HG03520 (cell line): Measurements from ENCODE around the gene DDX24.
"Not testable (repeated sequence)": the region's sequence is repeated elsewhere in the genome, so short reads cannot be mapped to it uniquely, and the experiment has no call there.

Experiments used
- ATAC-seq: cut with Tn5 transposase; IDR thresholded peaks from one replicate; pipeline ENCODE4 v1.9.1; 2021; ENCODE audit warnings: mild to moderate bottlenecking, moderate library complexity; ENCODE audit not compliant: unreplicated experiment

The DDX24 gene

DNA sequence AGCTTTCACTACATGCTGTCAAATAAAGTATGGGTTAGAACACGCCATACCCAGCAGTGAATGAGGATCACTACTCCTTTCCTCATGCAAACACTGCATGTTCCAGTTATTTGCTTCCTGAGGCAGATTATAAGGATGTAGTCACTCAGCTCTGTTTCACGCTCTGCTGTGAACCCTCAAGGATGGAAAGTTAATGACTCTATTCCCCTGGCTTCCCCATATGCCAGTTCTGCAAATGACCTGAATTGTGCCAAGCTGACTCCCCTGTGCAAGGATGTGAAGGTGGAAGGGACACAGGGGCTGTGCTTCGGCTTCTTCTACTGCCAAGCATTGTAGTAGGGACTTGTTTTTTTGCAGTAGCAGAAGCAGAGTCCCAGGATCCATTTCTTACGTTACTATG lies 6.9 kb upstream of the DDX24 start:
- ATAC-seq: no peak

DNA sequence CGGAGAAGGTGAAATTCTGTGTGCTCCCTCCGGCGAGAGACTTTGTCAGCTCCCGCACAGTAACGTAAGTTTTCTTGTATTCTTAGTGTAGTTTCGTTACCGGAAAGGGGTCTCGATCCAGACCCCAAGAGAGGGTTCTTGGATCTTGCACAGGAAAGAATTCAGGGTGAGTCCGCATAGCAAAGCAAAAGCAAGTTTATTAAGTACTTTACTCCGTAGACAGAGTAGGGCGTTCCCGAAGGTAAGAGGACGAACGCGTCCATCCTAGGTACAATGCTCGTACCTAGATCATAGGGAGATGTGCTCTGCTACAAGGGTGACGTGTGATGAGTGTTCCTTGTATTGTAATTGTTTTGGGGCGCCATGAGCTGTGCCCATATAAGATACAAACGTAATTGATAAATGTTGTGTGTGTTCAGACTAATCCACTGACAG lies 401 bp upstream of the DDX24 start:
- no peak for ATAC-seq

DNA sequence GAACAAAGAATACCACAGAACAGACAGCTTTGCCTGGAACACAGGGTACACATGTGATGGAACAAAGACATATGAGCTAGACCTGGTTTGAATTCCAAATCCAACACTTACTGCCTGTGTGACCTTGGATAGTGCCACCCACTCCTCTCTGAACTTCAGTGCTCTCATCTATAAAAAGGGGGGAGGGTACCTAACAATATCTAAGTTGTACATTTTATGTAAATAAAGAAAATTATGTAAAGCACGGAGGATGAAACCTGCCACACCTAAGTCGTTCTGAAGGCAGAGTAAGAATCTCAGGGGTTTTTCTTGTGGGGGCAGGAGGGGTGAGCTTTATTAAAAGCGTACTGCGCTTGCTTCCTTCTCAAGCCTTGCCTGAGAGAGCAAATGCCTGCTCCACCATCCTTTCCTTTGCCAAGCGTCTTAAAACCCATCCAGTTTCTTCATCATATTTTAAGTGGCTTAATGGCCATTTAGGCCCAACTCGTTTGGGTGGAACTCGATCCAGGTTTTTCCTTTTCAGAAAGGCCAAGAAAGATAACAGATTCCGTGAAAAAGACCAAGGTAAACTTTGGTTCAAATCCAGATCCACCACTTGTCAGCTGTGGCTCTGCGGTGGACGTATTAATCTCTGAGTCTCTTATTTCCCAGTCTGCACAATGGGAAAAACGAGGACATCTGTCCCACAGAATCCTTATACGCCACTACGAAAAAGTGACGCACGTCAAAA lies 946 bp downstream of the DDX24 start:
- ATAC-seq: no peak

GRCh38 chr14:94077823-94078222 lies 3.2 kb downstream of the DDX24 start:
- ATAC-seq: no peak

DNA sequence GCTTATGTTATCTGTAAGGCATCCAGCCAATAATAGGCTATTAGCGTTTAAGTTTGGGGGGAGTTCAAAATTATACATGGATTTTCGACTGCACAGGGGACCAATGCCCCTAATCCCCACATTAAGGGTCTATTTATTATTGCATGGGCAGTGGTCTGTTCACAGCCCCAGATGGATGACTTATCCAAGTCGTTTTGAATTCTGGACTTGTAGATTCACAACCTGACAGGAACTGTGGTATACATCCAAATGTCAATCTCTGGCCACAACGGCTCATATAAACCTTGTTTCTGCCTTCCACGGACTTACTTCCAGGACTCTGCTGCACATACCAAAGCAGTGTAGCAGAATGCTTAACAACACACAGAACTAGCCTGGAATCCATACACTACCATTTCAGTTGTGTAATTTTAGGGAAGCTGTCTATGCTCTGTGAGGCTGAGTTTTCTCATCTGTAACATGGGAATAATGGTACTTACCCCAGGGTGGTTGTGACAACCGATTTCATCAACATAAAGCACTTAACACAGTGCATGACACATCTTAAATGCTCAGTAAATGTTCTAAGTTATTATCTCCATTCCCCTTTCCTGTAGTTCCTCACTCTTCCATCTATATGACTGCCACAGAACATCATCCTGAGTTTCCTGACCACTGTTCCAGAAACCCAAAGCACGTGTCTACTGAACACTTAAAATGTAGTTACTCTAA lies 3.7 kb downstream of the DDX24 start:
- no peak for ATAC-seq

DNA sequence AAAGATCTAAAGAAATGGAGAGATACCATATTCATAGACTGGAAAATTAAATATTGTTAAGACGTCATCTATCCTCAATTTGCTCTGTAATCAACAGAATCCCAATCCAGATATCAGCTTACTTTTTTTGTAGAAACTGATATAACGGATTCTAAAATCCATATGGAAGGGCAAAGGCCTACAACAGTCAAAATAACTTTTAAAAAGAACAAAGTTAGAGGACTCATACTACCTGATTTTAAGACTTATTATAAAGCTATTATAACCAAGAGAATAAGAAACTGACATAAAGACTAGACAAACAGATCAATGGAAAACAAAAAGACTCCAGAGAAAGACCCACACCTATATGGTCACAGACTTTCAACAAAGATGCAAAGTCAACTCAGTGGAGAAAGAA lies 6.0 kb downstream of the DDX24 start:
- ATAC-seq: no peak

- ATAC-seq: no peak
Measured at GRCh38 chr14:94074534-94074933, 6.5 kb downstream of the DDX24 start.

DNA sequence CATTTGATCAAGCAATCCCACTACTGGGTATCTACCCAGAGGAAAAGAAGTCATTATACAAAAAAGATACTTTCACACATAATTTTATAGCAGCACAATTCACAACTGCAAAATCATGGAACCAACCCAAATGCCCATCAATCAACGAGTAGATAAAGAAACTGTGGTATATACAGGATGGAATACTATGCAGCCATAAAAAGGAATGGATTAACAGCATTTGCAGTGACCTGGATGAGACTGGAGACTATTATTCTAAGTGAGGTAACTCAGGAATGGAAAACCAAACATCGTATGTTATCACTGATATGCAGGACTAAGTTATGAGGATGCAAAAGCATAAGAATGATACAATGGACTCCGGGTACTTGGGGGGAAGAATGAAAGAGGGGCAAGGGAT lies 8.9 kb downstream of the DDX24 start:
- ATAC-seq: not testable (repeated sequence)

- ATAC-seq: no peak
Measured at GRCh38 chr14:94066089-94066676, 14.8 kb downstream of the DDX24 start.

GRCh38 chr14:94062344-94062940 lies 18.6 kb downstream of the DDX24 start:
- no peak for ATAC-seq

DNA sequence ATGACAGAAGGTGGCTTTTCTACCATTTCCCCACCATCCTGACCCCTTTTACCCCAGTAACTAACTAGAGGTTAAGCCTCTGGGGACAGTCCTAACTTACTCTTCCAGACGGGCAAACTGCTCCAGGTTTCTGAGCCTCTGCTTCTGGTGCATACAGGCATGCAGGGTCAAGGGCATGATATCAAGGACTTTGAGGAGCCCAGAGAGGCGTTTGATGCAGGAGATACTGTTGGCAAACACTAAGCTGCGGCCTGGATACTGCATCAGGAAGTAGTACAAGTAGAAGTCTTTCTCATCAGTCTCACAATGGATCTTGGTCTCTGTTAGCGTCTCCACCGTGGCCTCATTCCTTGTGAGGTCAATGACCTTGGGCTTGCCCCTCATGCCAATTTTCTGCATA lies 21.0 kb downstream of the DDX24 start:
- no peak for ATAC-seq

DNA sequence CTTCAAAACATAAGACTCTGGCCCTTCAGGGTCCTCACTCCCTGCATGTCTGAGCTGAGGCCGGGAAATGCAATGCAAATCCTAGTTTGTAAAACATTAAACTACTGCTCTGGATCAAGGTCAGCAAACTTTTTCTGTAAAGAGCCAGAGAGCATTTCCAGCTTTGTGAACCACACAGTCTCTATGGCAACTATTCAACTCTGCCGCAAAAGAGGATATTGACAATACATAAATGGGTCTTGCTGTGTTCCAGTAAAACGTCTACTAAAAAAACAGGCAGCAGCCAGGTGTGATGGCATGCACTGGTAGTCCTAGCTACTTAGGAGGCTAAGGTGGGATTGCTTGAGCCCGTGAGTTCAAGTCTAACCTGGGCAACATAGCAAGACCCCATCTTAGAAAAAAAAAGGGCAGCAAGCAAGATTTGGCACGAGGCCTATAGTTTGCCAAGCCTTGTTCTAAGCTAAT lies 22.3 kb downstream of the DDX24 start:
- no peak for ATAC-seq

DNA sequence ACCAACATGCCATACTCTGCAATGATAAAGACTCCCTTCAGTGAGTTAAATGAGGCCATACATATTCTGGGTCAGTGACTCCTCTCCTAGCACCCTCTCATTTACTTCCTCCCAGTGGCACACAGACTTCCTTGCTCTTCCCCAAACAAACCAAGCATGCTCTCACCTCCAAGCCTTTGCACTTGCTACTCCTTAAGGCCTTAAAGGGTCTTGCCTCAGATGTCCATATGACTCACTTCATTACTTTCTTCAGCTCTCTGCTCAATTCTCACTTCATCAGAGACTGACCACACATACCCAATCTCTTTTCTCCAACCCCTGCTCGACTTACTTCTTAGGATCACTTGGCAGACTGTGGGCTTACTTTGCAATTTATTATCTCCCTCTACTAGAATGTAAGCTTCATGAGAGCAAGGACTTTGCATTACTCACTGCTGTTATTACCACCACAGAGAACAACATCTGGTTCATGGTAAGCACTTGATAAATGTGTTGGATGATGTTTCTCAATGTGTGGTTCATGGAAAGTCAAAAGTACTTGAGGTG lies 22.8 kb downstream of the DDX24 start:
- ATAC-seq: no peak

- ATAC-seq: peak; percentile 88
Measured at GRCh38 chr14:94056579-94057308, 24.3 kb downstream of the DDX24 start.

GRCh38 chr14:94054936-94055335 lies 26.1 kb downstream of the DDX24 start:
- ATAC-seq: no peak

- no peak for ATAC-seq
Measured at GRCh38 chr14:94054401-94054800, 26.6 kb downstream of the DDX24 start.

- ATAC-seq: no peak
Measured at GRCh38 chr14:94052662-94053061, 28.3 kb downstream of the DDX24 start.

DNA sequence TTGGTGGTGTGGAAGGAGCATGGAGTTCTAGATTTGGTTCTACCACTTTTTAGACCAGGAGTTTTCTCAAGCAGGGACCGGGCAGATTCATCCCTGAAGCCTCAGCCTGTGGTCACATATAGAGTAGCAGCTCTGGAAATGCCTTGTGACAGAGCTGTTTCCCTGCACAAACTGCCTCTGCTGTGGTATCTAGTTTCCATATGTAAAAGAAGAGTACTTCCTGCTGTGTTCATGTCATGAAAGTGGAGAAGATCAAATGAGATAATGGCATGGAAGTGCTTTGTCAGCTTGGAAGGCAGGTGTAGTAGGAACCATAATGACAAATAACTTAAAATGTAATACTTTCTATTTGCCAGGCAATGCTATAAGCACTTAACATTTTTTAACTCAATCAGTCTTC lies 28.8 kb downstream of the DDX24 start:
- ATAC-seq: no peak

GRCh38 chr14:94051779-94052178 lies 29.2 kb downstream of the DDX24 start:
- no peak for ATAC-seq

DNA sequence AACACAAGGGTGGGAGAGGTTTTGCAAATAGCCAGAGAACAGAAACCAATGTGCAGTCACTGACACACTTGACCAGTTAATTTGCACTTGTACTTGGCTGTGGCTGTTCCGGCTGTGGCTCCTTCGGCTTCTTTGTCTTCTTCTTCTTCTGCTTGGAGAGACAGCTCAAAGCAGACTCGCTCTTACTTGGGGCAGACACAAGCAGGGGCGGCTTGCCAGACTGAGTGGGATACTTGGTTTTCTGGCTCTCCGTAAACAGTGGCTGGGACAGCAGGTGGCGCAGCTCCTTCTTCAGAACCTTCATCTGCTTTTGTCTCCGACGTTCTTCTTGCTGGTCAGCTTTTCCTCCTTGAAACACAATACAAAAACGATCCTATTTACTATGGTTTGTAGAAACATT lies 29.9 kb downstream of the DDX24 start:
- no peak for ATAC-seq
